Ectodermal cell (in vitro differentiated cells): ENCODE results near the gene VSIR.

Source experiments
- H3K27ac ChIP-seq: 2 replicates; pipeline ENCODE4 v1.7.0; 2013; ENCODE audit warnings: mild to moderate bottlenecking, low read depth, low read length; ENCODE audit not compliant: insufficient read depth, poor library complexity, severe bottlenecking
- H3K27me3 ChIP-seq: 2 replicates; pipeline ENCODE4 v1.7.0; 2013; ENCODE audit warnings: mild to moderate bottlenecking, low read length; ENCODE audit not compliant: insufficient read depth, control insufficient read depth, poor library complexity, severe bottlenecking
- H3K36me3 ChIP-seq: one replicate; pipeline ENCODE4 v1.7.0; 2013; ENCODE audit warnings: low read length; ENCODE audit not compliant: control insufficient read depth, insufficient read depth
- H3K4me1 ChIP-seq: one replicate; pipeline ENCODE4 v1.7.0; 2013; ENCODE audit warnings: low read length; ENCODE audit not compliant: control insufficient read depth, insufficient read depth
- H3K4me3 ChIP-seq: 2 replicates; pipeline ENCODE4 v1.7.0; 2013; ENCODE audit warnings: low read depth, low read length, control low read depth; ENCODE audit not compliant: insufficient read depth
- H3K9me3 ChIP-seq: 2 replicates; pipeline ENCODE4 v1.7.0; 2013; ENCODE audit warnings: mild to moderate bottlenecking, low read length, moderate library complexity; ENCODE audit not compliant: control insufficient read depth
- WGBS, 2 experiments: methylation state at CpG; one replicate each; pipeline ENCODE4 v1.1.7; 2013; ENCODE audit warnings: missing lambda C conversion rate in 2 of 2; 5-methylcytosine and 5-hydroxymethylcytosine counted together

Gene VSIR

DNA sequence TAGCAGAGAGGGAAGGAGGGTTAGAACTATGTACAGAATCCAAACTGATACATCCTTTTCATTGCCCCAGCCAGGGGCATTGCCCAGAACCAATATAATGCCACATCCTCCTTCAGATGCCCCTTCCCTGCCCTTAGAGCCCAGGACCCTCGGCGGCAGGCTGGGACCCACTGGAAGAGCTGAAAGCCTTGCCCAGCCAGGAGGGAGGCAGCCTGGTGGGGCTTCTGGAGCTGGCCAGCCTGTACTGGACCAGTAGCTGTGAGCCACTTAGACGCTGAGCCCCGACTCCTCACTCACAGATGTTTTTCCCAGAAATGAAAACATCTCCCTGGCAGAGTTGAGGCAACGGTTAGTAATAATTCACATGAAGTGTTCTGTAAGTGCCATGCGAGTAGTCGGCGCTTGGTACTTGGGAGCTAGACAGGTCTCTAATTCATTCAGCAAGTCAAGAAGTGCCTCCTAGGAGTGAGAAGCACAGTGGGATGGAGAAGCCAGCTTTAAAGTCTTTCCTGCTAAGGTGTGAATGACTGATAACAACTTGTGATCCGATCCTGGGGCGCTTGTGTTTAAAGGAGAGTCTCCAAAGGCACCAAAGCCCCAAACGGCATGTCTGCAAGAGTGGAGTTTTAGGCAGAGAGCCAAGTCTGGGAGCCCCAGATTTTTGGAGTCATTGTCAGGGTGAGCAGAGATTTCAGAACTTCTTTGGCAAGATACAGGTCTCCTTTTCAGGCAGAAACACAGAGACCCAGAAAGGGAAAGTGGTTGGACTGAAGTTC is 9.8 kb downstream of the VSIR start:
- Histone ChIP-seq H3K4me3 (no peak overlapping the region), H3K27me3 (no peaks in the 10 kb centered on the region), H3K36me3 (no peaks in the 10 kb centered on the region), H3K4me1 (no peaks in the 10 kb centered on the region), H3K27ac (no peak overlapping the region), H3K9me3 (no peaks in the 10 kb centered on the region)
- 89 to 93% methylated on average over 11 of the region's 11 CpGs for WGBS, 2 experiments

DNA sequence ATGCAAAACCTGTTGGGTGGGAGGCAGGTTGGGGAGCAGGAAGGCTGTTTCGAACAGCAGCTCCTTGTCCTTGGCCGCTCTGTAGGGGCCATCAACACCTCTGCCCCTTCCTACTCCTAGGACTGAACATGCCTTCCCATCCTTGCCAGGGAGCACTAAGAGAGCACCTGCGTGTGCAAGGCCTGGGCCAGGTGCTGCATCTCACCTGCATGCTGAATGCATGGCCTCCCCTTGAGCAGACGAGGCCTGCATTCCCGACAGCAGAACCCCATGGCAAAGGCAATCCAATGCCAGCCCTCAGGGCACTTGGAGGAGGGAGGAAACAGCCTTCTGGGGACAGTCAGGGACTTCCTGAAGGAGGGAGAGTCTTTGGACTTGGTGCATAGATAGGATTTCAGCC is 11.0 kb downstream of the VSIR start:
- 91 to 93% methylated on average over 5 of the region's 5 CpGs for WGBS, 2 experiments
- Histone ChIP-seq H3K36me3 (no peaks in the 10 kb centered on the region), H3K4me1 (no peaks in the 10 kb centered on the region), H3K27ac (no peak overlapping the region), H3K4me3 (no peak overlapping the region), H3K27me3 (no peaks in the 10 kb centered on the region), H3K9me3 (no peaks in the 10 kb centered on the region)

DNA sequence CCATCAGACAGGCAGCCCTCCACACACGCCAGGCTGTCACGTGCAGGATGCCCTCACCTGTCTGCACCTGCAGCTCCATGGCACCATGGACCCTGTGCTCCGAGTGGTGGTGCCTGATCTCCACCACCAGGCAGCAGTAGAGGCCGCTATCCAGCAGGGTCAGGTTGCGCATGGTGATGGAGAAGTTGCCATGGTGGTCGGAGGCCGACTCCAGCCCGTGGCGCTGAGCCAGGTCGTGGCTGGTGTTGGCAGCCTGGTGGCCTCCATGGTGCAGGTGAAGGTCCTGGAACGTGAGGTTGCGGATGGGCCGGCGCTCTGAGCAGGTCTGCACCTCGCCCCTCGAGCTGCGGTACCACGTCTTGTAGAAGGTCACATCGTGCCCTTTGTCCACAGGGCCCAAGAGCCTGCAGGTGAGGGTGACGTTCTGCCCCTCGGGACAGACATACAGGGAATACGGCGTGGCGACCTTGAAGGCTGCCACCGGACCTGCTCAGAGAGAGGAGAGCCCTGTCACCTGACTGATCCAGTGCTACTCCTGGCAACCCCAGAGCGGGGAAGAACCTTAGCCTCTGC is 11.7 kb downstream of the VSIR start:
- Histone ChIP-seq H3K4me1 (no peaks in the 10 kb centered on the region), H3K27ac (no peak overlapping the region), H3K27me3 (no peaks in the 10 kb centered on the region), H3K36me3 (no peaks in the 10 kb centered on the region), H3K9me3 (no peaks in the 10 kb centered on the region), H3K4me3 (no peak overlapping the region)
- WGBS, 2 experiments: 94 to 95% methylated on average over 26 of the region's 26 CpGs

DNA sequence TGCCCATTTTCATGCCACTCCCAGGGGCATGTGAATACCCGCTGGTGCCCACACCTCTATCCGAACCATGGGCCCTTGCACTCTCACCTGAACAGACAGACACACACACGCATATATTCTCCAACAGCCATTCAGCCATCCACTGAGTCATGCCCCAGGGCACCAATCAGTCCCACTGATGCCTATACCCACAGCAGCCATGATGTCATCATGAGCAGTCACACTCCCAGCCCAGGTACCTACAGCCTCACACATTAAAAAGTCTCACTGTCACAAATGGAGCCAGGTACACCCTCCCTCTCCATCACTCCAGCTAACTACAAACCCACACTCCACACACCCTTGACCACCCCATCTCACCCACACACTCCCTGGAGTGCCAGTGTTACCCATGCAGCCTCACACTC is 12.2 kb downstream of the VSIR start:
- Histone ChIP-seq H3K4me1 (no peaks in the 10 kb centered on the region), H3K27me3 (no peaks in the 10 kb centered on the region), H3K27ac (no peak overlapping the region), H3K9me3 (no peaks in the 10 kb centered on the region), H3K36me3 (no peaks in the 10 kb centered on the region), H3K4me3 (no peak overlapping the region)
- 87 to 91% methylated on average over 3 of the region's 3 CpGs for WGBS, 2 experiments

DNA sequence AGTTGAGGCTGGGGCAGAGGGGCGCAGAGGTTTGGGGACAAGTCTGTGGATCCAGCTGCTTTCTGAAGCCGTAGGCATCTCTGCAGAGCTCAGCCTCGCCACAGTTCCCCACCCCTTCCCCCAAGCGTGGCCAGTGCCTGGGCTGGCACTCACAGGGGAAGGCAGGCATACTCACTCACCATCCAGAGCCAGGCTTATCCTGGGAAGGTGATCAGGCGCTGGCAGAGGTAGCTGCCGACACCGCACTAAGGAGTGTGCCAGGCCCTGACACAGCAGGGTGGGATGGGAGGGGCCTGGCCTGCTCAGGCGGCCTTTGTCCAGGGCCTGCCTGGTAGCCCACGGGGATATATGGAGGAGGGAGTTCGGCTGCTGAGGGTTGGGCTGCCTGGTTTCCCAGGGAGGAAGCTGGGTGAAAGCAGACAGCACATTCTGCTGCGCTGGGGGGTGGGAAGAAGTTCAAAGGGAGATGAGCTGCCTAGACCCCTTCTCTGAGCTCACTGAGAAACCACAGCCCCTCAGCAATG is 15.9 kb downstream of the VSIR start:
- H3K4me3 ChIP-seq: no peak overlapping the region
- no peaks in the 10 kb centered on the region for H3K36me3 ChIP-seq
- WGBS, 2 experiments: 37 to 41% methylated on average over 11 of the region's 11 CpGs
- H3K4me1 ChIP-seq: no peaks in the 10 kb centered on the region
- no peak overlapping the region for H3K27ac ChIP-seq
- no peaks in the 10 kb centered on the region for H3K9me3 ChIP-seq
- no peaks in the 10 kb centered on the region for H3K27me3 ChIP-seq

DNA sequence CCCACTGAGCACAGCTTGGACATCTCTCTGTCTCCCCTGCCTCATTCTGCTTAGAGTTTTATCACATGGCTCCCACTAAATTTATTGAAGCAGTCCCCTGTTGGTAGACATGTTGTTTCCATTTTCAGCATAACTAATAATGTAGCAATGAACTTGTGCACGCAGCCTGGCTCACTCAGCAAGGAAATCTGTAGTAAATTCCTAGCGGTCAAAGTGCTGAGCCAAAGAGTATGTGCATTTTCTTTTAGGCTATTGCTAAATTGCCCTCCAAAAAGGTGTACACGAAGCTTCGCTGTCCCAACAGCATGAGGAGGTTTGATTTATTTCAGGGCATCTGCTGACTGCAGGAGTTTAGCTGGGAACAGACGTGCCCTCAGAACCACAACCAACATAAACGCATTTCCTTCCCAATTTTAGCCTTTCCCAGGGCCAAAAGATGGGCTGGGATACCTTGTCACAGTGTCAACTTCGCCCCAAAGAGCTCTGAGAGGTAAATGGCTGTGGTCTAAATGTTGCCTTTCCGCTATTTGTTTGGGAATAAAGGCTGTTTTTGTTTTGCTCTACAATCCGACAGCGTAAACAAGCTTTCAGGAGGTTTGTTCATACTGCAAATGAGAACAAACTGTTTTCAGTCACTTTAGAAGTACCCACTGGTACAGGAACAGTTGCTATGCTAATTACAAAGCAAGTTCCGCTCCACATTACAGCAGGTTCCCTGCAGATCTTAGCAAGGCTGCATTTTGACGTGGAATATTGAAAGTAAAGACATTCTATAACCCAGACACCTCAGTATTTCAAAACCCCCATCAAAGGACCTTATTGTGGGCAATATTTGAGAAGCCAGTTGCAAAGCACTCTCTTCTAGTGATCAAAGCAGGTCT is 16.8 kb downstream of the VSIR start:
- Histone ChIP-seq H3K27me3 (no peaks in the 10 kb centered on the region), H3K4me1 (no peaks in the 10 kb centered on the region), H3K9me3 (no peaks in the 10 kb centered on the region), H3K36me3 (no peaks in the 10 kb centered on the region), H3K4me3 (no peak overlapping the region), H3K27ac (no peak overlapping the region)
- 85 to 87% methylated on average over 12 of the region's 12 CpGs for WGBS, 2 experiments

DNA sequence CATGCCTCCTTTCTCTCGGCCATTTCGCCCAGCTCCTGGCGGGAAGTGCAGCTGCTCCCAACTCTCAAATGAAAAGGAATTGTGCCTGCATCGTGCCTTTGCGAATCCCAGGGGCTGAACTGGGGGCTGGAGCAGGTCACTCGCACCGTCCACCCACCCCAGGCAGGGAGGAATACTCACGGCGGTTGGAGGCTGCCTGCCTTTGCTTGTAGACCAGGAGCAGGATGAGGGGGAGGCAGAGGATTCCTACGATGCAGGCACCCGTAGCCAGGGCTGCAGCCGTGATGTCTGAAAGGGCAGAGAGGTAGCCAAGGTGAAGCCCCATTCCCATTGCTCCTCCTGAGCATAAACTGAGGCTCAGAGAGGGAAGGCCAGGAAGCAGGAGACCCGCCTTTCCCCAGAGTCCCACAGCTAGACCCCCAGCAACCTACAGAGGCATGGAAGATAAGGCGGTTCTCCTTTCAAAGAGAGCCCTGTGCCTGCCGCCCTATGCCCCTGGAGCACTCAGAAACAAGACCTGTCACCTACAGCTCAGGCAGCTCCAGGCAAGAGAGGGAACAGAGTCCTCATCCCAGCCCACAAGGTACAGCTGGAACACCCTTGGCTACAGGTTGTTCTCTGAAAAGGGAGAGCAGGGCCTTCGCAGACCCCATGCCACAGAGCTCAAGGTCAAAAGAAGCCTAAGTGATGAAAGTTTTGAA is 18.0 kb downstream of the VSIR start:
- H3K9me3 ChIP-seq: no peaks in the 10 kb centered on the region
- no peak overlapping the region for H3K4me3 ChIP-seq
- no peaks in the 10 kb centered on the region for H3K4me1 ChIP-seq
- no peaks in the 10 kb centered on the region for H3K27me3 ChIP-seq
- no peaks in the 10 kb centered on the region for H3K36me3 ChIP-seq
- 86 to 87% methylated on average over 16 of the region's 16 CpGs for WGBS, 2 experiments
- H3K27ac ChIP-seq: no peak overlapping the region

DNA sequence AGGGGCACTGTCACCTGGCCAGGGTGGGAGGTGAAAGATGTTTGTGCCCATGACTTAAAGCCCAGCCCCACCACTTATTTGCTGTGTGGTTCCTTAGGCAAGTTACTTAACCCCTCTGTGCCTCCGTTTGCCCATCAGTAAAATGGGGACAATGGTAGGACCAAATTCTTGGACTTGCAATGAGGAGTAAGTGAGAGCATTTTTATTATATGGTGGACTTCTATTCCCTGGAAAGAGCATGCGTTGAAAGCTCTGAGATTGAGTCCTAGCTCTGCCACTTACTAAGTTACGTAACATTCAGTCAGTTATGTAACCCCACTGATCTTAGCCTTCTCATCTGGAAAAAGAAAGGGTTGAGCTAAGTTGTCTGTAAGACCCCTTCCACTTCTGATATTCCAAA is 18.8 kb downstream of the VSIR start:
- Histone ChIP-seq H3K27me3 (no peaks in the 10 kb centered on the region), H3K4me3 (no peak overlapping the region), H3K4me1 (no peaks in the 10 kb centered on the region), H3K36me3 (no peaks in the 10 kb centered on the region), H3K27ac (no peak overlapping the region), H3K9me3 (no peaks in the 10 kb centered on the region)
- WGBS, 2 experiments: 94 to 95% methylated on average over 3 of the region's 3 CpGs

DNA sequence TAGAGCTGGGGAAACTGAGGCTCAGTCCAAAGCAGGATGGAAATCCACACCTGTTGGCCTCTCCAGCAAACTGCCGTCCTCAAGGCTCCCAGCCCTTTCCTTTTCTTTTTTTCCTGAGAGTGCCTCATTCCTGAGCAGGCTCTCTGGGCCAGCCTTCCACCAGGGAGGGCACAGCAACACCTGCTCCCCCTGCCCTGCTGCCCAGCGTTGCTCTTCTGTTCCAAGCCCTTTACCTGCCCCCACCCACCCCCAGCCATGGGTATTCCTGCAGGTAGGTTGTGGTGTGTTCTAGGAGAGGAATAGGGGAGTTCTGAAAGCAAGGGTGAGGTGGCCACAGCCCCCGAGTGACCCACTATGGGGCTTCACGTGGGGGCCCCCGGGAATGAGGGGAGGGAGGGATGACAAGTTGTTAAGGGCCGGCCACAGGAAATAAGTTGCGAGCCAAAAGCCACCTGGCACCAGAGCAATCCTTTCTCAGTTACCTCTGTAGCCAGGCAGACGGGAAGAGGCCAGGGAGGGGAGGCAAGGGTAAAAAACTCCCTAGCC is 19.3 kb downstream of the VSIR start:
- no peaks in the 10 kb centered on the region for H3K27me3 ChIP-seq
- no peak overlapping the region for H3K27ac ChIP-seq
- H3K4me1 ChIP-seq: no peaks in the 10 kb centered on the region
- H3K4me3 ChIP-seq: no peak overlapping the region
- H3K9me3 ChIP-seq: no peaks in the 10 kb centered on the region
- WGBS, 2 experiments: 81 to 86% methylated on average over 8 of the region's 8 CpGs
- H3K36me3 ChIP-seq: no peaks in the 10 kb centered on the region
